ENCODE data around the gene MLPH. TPM values are rescaled to one million over a fixed set of nuclear protein-coding genes. Genes with fewer than 3 reads are reported as not detected.

Gene MLPH
- total RNA-seq, 1 donor from 2014 or later: 10.3 TPM

DNA sequence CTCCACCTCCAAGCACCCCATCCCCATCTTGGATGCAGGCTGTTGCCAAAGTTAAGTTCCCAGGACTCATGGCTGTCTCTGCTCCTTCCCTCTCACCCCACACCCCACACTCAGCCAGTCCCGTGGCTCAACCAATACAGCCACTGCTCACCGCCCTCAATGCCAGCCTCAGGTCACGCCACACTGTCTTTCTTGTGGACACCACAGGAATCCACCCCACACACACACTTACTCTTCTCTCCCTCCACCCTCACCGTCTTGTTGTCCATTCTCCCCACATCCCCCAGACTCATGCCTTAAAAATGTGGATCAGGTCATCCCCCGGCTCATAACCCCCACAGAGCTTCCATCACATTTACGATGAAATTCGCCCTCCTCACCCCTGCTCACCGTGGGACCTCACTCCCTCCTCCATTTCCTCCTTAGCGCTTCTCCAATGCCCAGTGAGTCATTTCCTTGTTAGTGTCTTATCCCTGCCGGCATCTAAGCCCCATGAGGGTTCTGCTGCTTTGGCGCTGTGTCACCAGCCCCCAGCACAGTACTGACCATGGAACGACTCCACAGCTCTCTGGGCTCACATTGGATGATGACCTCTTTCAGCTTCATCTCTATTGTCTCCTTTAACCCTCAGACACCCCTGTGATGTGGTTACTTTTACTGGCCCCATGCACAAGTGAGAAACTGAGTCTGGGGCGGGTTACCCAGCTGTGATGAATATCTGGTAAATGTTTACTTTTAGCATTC is 13.8 kb downstream of the MLPH start:
- no peak for DNase-seq

DNA sequence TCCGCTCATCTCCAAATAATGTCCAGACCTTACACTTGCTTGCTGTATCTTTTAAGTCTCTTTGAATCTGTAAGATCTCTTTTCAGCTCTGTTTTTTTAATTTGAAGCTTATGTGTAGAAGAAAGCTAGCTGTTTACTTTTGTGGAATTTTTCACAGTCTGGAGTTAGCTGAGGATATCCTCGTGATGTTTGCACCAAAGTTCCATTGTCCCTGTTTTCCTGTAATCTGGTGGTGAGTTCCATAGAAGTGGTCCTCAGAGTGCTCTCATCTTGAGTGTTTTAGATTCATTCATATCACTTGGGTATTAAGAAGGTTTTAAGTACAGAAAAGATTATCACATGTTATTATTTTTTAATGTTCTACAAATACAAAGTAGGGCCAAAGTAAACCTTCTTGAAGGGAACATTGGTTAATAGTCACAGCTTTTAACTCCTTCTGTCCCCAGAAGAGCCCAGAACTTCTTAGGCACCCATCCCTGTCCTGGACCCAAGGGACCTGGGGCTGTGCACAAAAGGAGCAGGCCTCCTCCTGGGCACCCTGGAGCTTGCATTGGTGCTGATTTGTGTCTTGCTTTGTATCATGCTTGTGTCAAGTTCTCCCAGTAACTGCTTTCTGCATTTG is 15.0 kb downstream of the MLPH start:
- DNase-seq: no peak

DNA sequence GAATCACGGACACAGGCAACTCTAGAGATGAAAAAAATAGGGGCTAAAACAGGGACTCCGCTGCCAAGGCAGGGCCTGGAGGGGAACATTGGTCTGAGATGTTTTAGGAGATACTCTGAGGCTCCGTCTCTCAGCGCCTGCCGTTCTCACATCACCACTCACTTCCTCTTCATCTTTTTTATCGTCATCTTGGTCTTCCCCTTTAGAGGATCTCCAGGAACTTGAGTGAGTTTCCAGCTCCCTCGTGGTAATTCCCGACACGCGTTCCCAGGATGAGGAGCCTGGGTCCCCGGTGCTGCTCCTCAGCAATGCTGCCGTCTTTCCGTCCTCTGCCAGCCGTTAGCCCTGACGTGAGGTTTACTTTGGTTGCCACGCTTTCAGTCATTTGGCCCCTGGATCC is 16.1 kb downstream of the MLPH start:
- no peak for DNase-seq

DNA sequence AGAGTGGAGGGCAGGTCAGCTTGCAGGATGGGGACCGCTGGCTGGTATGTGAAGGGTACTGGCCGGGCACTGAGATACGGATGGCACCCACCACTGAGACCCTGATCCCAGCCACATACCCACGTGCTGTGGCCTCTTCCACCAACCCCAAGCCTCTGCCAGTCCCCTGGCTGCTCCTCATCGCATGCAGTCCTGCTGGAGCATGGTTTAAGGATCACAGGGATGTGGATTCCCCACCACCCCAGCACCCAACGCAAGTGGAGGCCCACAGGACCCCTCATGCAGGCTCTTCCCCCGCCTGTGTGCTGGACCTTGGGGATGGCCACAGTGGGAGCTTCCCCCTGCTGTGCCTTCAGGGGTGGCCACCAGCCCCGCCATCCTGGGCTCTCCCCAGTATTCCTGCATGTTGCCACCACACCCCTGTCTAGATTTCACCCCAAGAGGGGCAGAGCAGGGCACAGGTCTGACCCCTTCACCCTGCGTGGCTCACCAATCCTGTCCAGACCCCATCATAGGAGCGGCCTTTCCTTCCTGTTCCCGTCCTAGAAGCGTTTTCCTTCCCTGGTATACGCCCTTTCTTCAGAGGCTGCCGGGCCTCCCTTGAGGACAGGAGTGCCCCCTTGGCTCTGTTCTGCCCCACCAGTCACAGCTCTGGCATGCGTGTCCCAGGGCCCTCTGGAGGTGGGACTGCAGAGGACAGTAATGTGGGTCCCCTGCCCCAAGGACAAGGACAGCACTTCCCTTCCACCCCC is 18.3 kb downstream of the MLPH start:
- DNase-seq: no peak

DNA sequence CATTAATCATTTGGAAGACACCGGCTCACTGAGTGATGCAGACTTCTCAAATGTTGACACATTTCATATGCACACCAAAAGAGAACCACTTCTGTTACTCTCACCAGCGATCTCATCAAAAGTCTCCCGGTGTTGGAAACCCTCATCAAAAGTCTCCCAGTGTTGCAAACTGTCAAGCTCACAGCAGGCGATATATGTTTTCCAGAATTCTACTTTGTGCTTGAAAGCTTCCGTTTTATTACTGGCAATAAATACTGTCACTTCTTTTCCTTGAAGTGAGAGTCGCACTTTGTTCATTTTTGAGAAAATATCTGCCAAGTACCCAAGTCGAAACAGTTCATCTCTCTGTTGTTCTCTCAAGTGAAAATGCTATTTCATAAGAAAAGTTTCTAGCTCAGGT is 20.5 kb downstream of the MLPH start:
- no peak for DNase-seq

DNA sequence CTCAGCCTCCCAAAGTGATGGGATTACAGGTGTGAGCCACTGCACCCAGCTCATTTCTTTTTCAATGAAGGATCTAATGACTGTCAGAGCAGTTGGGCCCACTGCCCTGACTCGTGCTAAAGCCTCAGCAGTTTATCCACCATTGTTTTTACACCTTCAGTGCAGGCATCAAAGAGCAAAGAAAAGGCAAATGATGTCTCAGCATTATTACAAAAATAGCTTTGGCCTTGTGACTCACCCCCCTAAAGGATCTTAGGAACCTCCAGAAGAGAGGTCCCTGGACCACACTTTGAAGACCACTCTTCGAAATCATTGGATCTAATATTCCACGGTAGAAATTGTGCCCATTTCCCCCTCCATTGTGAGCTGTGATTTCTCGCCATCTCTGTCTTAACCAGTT is 21.3 kb downstream of the MLPH start:
- DNase-seq: no peak

DNA sequence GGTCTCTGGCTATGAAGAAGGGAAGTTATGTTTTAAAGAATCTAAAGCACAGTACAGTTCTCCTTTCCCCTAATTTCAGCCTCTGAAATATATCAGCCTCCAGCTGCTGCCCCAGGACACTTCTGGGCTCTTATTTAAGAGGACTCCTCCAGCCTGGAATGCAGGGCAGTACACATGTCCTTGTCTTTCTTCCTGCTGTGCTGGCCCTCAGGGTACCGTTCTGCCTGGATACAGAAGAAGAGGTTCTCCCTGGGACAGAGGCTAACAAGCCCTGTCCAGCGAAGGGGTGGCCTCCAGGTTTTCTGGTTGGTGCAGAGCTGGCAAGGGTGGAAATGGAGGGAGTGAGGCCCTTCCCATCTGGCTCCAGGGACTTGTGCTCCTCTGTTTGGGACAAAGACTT is 22.1 kb downstream of the MLPH start:
- DNase-seq: no peak

DNA sequence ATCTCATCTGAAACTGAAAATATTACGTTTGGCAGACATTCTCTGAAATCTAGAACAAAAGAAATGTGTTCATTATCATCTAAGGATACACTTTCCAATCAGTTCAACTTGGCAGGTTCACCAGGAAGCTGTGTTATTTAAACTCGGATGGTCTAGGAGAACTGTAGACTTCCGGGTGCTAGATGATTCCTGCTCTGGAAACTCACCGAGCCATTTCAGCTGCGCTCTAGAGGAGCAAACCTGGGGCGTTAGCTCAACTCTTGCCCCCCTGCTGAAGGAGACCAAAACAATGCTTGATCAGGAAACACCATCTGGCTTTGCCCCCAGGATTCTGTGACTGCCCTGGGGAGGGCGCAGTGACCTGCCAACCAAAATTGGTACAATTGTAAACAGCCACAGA is 22.9 kb downstream of the MLPH start:
- no peak for DNase-seq

DNA sequence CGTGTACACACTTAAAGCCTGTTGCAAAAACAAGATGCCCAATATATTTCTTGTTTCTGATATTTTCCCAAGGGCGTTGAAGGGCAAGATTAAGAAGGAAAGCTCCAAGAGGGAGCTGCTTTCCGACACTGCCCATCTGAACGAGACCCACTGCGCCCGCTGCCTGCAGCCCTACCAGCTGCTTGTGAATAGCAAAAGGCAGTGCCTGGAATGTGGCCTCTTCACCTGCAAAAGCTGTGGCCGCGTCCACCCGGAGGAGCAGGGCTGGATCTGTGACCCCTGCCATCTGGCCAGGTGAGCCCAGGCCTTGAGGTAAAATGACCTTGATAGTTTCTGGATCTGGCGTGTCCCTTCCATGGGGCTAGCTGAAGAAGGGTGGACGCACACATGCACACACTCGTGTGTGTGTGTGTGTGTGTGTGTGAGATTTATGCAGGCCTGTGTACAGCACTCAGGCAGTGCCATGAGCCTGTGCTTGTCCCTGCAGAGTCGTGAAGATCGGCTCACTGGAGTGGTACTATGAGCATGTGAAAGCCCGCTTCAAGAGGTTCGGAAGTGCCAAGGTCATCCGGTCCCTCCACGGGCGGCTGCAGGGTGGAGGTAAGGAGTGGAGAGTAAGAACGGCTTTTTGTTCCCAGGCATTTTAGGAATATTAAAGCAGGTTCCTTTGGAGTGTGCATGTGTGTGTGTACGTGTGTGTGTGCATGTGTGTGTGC is 23.6 kb downstream of the MLPH start:
- DNase-seq: no peak

DNA sequence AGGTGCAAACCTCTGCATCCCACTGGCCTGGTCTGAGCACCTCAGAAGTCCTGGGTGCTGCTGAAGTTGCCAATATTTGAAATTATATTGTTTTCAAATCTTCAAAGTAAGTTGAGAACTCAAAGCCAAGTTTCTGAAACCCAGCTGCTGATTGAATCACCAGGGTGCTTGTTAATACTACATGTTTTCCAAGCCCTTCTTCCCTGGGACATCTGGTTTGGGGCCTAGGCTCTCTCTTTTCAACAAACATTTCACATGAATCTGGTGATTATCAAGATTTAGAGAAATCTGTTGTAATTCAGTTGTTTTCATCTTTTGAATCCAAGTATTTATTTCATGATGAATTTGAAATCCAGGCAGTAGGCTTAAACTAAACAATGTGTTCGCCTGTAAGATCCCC is 24.4 kb downstream of the MLPH start:
- DNase-seq: peak; percentile 84

DNA sequence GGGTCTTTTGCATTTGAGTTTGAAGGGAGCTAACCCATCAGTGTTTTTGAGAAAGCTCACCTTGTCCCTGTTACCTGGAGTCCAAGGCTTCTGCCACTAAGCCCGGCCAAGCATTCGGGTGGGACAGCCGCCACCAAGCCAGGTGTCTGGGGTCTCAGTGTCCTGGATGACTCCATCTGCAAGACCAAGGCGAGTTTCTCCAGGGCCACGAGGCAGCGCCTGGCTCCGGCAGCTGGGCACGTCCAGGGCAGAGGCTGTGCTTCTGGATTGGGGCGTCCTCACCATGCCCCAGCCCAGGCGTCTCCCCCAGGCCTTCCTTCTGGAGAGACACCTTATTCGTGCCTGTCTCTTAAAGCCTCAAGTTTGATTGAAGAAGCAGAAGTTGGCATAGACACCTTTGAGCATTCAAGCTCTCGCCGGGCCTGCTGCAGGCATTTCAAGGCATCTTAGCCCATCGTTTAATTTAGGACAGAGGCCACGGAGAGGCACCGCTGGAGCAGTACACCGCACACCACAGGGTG is 24.9 kb downstream of the MLPH start:
- no peak for DNase-seq

DNA sequence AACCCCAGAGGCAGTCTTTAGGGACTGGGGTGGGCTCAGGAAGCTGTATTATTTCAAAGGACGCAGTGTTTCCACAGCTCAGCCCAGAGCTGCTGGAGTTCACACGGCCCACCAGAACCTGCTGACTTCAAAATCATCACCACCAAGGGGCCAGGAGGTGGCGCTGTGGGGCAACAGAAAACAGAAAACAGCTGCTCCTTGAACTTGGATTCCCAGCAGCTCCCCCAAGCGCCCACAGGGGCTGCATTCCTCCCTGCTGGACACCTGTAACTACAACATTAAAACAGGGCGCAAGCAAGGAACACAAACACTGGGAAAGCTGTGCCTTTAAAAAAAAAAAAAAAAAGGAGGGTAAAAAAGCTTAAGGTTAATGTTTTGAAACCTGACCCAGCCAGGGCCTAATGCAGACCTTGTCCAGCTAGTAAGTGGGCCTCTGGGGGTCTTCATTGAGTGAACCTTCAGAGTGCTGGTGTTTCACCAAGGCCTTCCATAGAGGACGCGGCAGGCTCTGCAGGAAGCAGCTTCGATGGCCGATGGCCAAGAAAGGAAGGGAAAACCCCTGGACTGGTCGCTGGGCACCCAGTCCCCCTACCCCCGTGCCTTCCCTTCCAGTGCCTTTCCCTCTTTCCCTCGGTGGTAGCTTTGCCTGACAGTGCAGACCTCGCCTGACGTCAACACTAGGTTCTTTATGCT is 25.9 kb downstream of the MLPH start:
- DNase-seq: peak; percentile 97

DNA sequence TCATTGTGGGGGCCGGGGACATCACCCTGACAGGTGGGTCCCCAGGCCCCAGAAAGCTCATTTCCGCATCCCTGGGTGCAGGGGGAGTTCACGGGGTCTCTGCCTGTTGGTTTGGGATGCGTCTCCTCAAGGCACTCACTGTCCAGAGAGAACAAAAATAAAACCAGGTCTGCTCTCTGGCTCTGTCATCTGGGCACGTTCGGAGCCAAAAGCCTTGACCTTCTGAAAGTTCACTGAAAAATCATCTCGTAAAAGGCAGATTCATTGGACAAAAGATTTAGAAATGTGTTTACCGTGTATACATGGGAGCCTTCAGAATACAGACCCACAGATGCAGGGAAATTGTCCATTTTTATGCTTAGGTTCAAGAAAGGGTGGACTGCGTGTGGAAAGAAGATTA is 26.6 kb downstream of the MLPH start:
- no peak for DNase-seq

DNA sequence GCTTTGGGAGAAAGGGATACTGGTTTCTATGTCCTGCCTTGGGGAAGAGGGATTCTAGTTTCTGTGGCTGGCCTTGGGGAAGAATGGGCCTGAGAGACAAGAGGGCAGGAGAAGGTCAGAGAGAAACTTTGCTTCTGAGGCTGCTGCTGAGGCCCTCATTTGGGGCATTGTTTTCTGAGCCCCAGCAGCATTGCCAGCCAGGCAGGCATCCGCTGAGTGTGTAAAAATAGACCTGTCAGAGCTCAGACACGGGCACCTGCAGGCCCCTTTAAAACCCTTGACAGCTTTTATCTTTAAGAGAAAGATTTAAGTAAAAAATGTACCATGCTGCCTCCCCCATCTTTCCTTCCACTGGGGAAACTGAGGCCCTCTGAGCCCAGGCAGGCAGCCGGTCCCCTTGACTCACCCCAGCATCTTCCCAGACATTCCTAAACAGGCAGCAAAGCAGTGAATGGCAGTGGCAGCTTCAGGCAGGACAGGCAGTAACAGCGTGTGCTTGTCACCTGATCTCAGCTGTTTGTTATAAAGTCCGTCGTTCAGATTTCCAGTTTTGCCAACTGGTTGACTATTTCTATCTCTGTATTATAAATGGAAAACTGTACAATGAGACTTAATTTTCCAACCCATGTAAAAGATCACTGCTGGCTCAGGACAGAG is 27.6 kb downstream of the MLPH start:
- peak; percentile 50 for DNase-seq

DNA sequence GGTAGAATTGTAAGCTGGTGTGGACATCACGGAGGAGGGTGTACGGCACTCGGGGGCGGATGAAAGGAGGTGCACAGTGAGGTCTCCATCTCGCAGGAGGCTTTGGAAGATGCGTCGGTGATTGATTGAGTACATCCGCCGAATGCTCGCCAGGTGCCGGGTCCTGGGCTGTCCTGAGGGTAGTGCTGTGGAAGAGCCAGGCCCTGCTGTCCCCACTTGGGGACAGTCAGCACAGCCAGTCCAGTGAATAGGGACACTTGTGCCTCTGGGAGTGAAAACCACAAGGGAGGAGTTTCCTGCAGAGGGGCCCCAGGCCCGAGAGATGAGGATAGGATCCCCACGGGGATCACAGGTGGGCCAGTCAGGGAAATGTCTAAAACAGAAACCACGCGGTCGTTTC is 28.1 kb downstream of the MLPH start:
- DNase-seq: no peak

DNA sequence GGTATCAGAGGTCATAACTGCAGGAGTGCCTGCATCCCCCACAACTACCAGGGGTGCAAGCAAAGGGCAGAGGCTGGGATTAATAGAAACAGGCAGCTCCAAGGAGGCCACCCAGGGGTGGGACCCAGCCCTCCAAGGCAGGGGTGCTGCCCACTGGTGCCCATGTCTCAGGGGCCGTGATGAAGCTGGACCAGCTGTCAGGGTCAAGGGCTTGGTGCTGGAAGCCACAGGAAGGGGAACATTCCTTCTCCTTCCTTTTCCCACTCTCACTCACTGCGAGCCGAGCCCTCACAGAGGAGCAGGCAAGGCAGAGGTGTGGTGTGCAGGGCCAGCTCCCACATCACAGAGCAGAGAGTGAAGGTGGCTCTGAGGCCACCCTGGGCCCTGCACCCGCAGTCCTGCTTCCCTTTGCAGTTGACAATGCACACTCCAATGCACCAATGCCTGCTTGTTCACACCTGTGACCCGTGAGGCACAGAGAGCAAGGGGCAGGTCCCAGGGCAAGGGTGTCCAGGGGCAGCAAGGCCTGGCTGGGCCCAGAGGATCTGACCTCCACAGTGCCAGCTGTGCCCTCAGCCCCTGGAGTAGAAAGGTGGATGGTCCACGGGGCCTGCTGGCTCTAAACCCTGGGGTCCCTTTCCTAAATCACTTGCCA is 28.7 kb downstream of the MLPH start:
- no peak for DNase-seq

DNA sequence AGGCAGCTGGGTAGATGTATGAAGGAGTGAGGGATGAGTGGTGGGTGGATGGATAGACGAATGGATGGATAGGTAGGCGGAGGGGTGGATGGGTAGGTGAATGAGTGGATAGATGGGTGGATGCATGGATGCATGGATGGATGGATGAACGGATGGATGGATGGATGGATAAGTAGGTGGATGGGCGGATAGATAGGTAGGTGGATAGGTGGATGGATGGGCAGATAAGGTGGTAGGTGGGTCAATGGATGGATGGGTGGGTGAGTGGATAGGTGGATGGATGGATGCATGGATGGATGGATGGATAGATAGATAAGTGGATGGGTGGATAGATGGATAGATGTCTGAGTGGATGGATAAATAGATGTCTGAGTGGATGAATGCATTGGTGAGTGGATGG is 30.1 kb downstream of the MLPH start:
- DNase-seq: no peak

DNA sequence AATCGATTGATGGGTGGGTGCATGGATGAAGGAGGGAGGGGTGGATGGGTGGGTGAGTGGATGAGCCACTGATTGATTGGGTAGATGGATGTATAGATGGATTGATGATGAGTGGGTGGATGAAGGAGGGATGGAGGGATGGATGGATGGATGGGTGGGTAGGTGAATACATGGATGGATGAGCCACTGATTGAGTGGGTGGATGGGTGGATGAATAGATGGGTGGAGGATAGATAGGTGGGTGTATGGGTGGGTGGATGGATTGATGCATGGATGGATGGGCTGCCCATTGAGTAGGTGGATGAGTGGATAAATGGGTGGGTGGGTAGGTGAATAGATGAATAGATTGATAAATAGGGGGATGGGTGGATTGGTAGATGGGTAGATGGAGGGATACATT is 30.9 kb downstream of the MLPH start:
- DNase-seq: no peak

DNA sequence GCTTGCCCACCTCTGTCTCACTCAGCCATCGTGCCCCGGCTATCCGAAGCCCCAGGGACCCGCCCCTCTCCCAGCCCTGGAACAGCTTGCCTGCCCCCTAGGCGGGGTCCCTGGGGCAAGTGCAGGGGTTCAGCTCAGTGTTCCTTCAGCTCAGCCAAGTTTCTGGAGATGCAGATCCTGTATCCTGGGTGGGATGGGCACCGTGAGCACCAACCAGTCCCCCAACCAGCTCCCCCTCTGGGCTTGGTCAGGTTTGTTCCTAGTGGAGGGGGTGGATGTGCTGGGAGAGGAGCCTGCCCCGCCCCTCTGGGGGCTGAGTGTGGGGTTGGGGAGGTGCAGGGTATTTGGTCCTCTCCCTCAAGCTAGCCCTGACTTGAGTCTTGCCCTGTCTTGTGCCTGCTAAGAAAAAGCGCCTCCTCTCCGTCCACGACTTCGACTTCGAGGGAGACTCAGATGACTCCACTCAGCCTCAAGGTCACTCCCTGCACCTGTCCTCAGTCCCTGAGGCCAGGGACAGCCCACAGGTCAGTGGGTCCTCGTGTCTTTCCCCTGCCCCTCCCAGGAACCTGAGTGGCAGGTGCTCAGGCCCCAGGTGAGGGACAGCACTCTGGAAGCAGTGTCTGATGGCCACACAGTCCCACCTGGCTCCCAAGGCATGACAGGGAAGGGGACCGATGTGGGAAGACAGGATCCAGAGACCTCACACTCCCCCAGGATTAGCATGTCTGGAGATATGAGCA is 32.6 kb downstream of the MLPH start:
- no peak for DNase-seq

DNA sequence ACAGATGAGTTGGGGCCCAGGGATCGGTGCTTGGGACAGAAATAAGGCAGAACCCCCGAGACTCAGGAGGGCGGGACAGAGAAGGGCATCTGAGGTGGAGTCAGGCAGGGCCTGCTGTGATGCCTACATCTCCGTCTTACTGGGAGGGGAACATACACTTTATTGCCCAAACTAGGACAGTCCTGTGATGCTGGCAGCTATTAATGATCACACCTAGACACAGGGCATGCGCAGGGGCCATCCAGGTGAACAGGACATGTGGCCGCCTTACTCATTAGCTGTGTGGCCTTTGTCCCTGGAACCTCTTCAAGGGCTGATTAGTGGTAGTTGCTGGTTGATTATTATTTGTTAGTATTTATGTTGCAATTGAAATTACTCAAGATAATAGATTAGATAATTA is 33.2 kb downstream of the MLPH start:
- DNase-seq: no peak
